Dendritic cell treated with granulocyte-macrophage colony-stimulating factor and Interleukin-4, amounts not matched to agents 40 ng/mL and 50 ng/mL, for 4 days (primary cell): ENCODE data around the gene ERLIN1.

Experiments used
- H3K27ac Mint-ChIP-seq: one replicate; pipeline ENCODE4 v1.8.0; 2022; ENCODE audit warnings: mild to moderate bottlenecking, mixed read lengths
- H3K27me3 Mint-ChIP-seq: one replicate; pipeline ENCODE4 v1.8.0; 2022; ENCODE audit warnings: mild to moderate bottlenecking, mixed read lengths
- H3K36me3 Mint-ChIP-seq: one replicate; pipeline ENCODE4 v1.8.0; 2022; ENCODE audit warnings: low read depth, mixed read lengths
- H3K4me1 Mint-ChIP-seq: one replicate; pipeline ENCODE4 v1.8.0; 2022; ENCODE audit warnings: low read depth, mixed read lengths
- H3K4me3 Mint-ChIP-seq: one replicate; pipeline ENCODE4 v1.8.0; 2022; ENCODE audit warnings: mild to moderate bottlenecking, moderate library complexity, mixed read lengths
- H3K9me3 Mint-ChIP-seq: one replicate; pipeline ENCODE4 v1.8.0; 2022; ENCODE audit warnings: mixed read lengths
- intact Hi-C: fragments of 100-400 bp; cut with micrococcal nuclease; formaldehyde crosslinking; loops from one replicate; pipeline ENCODE4 v1.15.0; 2022

ERLIN1 gene

DNA sequence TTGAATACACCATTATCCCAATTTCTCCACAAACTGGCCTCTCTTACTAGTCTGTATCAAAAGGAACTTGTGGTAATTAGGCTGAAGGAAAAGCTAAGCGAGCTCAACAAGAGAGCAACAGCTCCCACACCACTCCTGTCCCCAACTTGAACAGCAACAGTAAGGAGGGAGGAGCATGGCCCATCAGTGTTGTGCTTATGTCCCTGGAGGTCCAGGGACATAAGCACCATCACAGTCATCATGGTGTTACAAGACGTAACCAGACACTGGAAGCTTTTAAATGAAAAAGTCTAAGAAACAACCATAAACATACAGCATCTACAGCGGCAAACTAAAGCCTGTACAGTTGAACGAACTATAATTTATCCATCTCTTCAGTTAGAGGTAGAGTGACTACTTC, 989 bp downstream of the ERLIN1 start:
- Mint-ChIP-seq H3K27me3 (no peaks in the 10 kb centered on the region), H3K36me3 (peaks cover 49% of the 10 kb centered on the region), H3K4me3 (peak overlapping the region; percentile 90), H3K27ac (peak overlapping the region; percentile 96), H3K9me3 (no peaks in the 10 kb centered on the region), H3K4me1 (peaks cover 64% of the 10 kb centered on the region)
- intact Hi-C loops, result loop anchor here (10.0 kb wide), 1 partner anchor 730 kb away; the partner anchor contains the start of gene SLF2

DNA sequence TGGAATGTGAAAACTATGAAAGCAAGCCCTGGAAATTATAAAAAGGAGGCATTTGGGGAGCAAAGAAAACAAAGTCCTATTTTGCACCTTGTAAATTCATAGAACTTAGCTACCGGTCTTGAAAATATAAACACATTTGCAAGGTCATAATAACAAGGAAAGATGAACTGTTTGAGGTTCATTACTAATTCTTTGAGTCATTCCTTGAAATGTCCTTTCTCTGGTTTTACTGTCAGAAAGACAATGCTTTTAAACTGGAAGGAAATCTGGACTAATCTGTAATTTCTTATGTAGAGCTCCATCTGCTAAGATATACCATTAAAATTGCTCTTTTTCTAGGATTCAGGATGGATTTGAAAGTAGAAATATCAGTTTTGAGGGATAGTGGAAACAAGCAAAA, 1.4 kb downstream of the ERLIN1 start:
- Mint-ChIP-seq H3K36me3 (peaks cover 45% of the 10 kb centered on the region), H3K4me1 (peaks cover 65% of the 10 kb centered on the region), H3K4me3 (peak overlapping the region; percentile 90), H3K27ac (peak overlapping the region; percentile 96), H3K9me3 (no peaks in the 10 kb centered on the region), H3K27me3 (no peaks in the 10 kb centered on the region)
- intact Hi-C loops, result loop anchor here (10.0 kb wide), 1 partner anchor 730 kb away; the partner anchor contains the start of gene SLF2

DNA sequence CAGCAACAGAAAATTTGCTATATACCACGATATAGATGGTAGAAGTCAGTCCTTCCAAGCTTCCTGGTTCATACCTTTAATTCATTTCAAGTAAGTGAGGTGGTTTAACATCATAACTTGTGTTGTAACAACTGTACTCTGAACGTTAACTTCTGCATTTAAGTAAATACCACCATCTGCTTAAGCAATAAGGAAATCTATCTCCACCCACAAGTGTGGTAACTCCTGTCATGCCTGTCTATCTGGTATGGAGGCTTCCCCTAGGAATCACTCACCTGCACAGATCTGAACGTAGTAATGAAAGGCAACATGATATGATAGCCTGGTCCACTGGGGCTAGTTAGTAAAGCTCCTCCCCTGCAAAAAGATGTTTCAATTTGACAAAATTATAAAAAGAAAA, 2.3 kb downstream of the ERLIN1 start:
- intact Hi-C loops, result loop anchor here (10.0 kb wide), 1 partner anchor 731 kb away; the partner anchor contains the start of gene SLF2
- peaks cover 65% of the 10 kb centered on the region for H3K4me1 Mint-ChIP-seq
- H3K4me3 Mint-ChIP-seq, result peak overlapping the region; percentile 5
- peak overlapping the region; percentile 69 for H3K27ac Mint-ChIP-seq
- H3K36me3 Mint-ChIP-seq, result peaks cover 50% of the 10 kb centered on the region
- H3K9me3 Mint-ChIP-seq, result no peaks in the 10 kb centered on the region
- H3K27me3 Mint-ChIP-seq, result no peaks in the 10 kb centered on the region

DNA sequence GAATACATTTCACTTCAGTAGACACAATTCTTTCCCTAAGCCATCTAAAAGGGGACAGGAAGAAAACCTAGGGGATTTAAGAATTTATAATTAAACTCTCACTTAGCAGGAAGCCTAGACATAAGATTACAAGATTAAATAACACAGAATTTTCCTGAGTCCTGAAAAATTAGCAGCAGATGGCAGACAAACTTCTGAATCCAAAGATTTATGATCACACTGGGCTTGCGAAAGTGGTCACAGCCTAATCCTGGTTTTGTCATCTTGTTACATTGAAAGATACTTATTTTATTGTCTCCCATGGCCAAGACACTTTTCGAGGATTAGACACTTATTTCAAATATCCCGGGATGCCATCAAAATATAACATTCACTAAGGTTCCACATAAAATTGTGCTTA, 2.9 kb downstream of the ERLIN1 start:
- peaks cover 64% of the 10 kb centered on the region for H3K4me1 Mint-ChIP-seq
- peaks cover 55% of the 10 kb centered on the region for H3K36me3 Mint-ChIP-seq
- H3K27ac Mint-ChIP-seq, result peak overlapping the region; percentile 69
- H3K27me3 Mint-ChIP-seq, result no peaks in the 10 kb centered on the region
- intact Hi-C loops, result loop anchor here (10.0 kb wide), 1 partner anchor 732 kb away; the partner anchor contains the start of gene SLF2
- no peaks in the 10 kb centered on the region for H3K9me3 Mint-ChIP-seq
- H3K4me3 Mint-ChIP-seq, result no peak overlapping the region

DNA sequence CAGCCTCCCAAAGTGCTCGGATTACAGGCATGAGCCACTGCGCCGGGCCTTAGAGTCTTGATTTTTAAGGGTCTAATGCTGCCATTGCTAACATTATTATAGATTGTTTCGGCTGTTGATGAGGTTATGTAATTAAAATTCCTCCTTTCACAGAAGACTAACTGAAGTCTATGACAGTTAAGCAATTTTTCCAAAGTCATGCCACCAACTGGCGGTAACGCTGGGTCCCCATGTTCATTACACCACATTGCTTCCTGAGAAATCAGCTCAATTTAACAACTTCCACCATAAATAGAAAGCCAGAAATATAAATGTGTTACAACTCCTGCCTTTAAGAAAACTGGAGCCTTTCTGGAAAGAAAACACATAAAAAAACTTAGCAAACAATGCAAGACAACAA, 3.5 kb downstream of the ERLIN1 start:
- intact Hi-C loops, result loop anchor here (10.0 kb wide), 1 partner anchor 733 kb away; the partner anchor contains the start of gene SLF2
- no peaks in the 10 kb centered on the region for H3K9me3 Mint-ChIP-seq
- H3K27ac Mint-ChIP-seq, result peak overlapping the region; percentile 69
- peak overlapping the region; percentile 11 for H3K4me3 Mint-ChIP-seq
- no peaks in the 10 kb centered on the region for H3K27me3 Mint-ChIP-seq
- H3K36me3 Mint-ChIP-seq, result peaks cover 62% of the 10 kb centered on the region
- H3K4me1 Mint-ChIP-seq, result peaks cover 57% of the 10 kb centered on the region

DNA sequence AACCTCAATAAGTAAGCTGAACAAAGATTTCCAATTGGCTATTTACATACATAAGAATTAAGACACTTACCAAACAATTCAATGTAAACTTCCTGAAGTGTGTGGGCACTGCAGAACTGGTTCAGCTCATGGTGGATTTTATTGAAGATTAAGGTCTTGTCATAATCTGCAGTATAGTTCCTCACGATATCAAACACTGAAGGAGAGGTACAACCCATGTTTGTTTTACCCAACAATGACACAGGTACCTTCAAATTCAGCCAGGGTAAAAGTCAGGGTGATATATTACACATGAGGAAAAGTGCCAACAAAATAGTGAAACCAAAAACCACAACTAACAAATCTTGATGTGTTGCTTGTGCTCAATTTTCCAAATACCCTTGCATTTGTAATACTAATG, 10.0 kb downstream of the ERLIN1 start:
- no peak overlapping the region for H3K27ac Mint-ChIP-seq
- H3K27me3 Mint-ChIP-seq, result no peaks in the 10 kb centered on the region
- H3K36me3 Mint-ChIP-seq, result peaks cover 78% of the 10 kb centered on the region
- H3K4me3 Mint-ChIP-seq, result no peak overlapping the region
- intact Hi-C loops, result no loop called here
- H3K4me1 Mint-ChIP-seq, result peaks cover 11% of the 10 kb centered on the region
- no peaks in the 10 kb centered on the region for H3K9me3 Mint-ChIP-seq

DNA sequence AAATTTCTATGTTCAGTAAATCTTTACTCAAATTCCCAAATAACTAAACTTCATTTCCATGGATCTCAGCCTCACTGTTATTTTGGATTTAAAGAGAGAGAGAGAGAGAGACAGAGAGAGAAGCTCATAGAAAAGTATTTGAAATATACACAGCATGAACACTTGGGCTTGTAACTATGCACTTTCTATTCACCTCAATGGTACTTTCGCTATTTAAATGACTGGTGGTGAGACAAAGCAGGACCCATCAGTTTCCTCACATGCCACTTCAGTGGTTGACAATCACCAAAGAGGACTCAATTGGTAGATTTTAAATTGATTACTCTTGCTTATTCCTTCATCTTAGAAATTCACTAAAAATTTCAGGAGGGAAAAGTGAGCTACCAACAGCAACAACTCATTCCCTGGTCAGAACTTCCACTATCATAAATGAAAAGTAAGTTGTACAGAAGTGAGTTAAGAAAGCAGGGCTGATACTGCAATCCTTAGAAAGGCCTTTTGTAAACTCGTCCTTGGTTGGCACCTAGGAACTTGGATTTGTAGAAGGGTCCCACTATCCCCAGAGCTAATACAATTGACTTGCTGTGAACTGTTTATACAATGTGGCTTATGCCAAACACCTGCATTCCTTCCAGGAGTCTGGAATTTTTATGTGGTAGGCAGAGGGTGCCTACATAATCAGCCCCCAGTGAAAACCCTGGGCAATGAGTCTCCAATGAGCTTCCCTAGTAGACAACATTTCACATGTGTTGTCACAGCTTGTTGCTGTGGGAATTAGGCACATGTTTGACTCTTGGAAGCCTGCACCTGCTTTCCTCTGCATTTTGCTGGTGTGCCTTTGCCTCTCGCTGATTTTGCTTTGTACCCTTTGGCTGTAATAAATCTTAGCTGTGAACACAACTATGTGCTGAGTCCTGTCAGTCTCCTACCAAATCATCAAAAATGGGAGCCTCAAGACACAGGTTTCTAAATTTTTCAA, 10.8 kb downstream of the ERLIN1 start:
- Mint-ChIP-seq H3K9me3 (no peaks in the 10 kb centered on the region), H3K27ac (no peak overlapping the region), H3K36me3 (peaks cover 76% of the 10 kb centered on the region), H3K4me1 (peaks cover 7% of the 10 kb centered on the region), H3K27me3 (no peaks in the 10 kb centered on the region), H3K4me3 (no peak overlapping the region)
- intact Hi-C loops, result no loop called here

DNA sequence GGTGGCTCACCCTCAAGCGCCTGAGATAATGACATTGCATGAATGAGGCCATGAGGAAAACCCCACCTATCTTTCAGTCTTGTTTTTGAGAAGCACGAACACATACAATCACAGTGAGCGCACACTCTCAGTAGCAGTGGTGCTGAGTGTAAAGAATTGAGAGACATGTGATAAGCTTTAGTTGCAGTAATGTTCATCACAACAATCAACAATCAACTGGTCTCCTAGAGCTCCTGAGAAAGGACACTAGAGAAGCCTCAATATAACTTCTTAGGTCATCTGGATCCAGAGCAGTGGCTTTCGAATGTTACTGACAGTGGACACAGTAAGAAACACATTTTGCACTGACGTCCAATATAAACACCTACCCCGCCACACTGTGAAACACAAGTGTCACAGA, 12.8 kb downstream of the ERLIN1 start:
- peaks cover 9% of the 10 kb centered on the region for H3K4me1 Mint-ChIP-seq
- H3K27ac Mint-ChIP-seq, result no peak overlapping the region
- no peak overlapping the region for H3K4me3 Mint-ChIP-seq

DNA sequence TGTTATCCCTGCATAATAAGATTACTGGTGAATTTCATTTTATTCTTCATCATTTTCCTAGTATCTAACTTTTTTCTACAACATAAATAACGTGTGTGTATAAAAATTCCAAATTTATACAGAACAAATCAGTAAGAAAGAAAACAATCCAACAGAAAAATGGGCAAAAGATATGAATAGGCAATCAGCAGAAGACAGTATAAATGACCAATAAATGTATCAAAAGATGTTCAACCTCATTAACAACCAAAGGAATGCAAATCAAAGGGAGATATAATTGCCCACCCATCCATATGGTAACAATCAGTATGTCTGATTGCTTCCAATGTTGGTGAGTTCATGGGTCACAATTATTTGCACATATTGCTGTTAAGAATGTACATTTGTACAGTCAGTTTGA, 13.5 kb downstream of the ERLIN1 start:
- H3K4me1 Mint-ChIP-seq, result peaks cover 12% of the 10 kb centered on the region
- H3K27me3 Mint-ChIP-seq, result no peaks in the 10 kb centered on the region
- H3K4me3 Mint-ChIP-seq, result no peak overlapping the region
- no peak overlapping the region for H3K27ac Mint-ChIP-seq
- H3K36me3 Mint-ChIP-seq, result peaks cover 62% of the 10 kb centered on the region
- H3K9me3 Mint-ChIP-seq, result no peaks in the 10 kb centered on the region
- intact Hi-C loops, result no loop called here

More for the DNA sequence above, 12.8 kb downstream of the ERLIN1 start:
- H3K36me3 Mint-ChIP-seq, result peaks cover 65% of the 10 kb centered on the region
- H3K27me3 Mint-ChIP-seq, result no peaks in the 10 kb centered on the region
- H3K9me3 Mint-ChIP-seq, result no peaks in the 10 kb centered on the region
- intact Hi-C loops, result no loop called here

DNA sequence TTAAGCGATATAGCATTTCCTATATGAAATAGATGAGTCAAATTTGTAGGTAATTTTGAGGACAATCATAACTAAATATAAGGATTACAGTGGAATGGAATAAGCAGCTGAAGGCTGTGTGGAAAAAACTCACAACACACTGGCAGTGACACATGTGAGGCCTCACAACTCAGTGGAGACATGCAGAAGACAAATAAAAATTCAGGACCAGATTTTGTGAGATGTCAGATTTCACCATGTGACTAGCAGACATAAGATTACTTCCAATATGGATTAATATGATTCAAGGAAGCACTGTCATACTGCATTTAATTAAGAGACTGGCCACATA, 17.6 kb downstream of the ERLIN1 start:
- Mint-ChIP-seq H3K9me3 (no peaks in the 10 kb centered on the region), H3K4me3 (no peak overlapping the region), H3K36me3 (peaks cover 58% of the 10 kb centered on the region), H3K27ac (peak overlapping the region; percentile 17), H3K27me3 (no peaks in the 10 kb centered on the region), H3K4me1 (peaks cover 16% of the 10 kb centered on the region)
- intact Hi-C loops, result no loop called here

DNA sequence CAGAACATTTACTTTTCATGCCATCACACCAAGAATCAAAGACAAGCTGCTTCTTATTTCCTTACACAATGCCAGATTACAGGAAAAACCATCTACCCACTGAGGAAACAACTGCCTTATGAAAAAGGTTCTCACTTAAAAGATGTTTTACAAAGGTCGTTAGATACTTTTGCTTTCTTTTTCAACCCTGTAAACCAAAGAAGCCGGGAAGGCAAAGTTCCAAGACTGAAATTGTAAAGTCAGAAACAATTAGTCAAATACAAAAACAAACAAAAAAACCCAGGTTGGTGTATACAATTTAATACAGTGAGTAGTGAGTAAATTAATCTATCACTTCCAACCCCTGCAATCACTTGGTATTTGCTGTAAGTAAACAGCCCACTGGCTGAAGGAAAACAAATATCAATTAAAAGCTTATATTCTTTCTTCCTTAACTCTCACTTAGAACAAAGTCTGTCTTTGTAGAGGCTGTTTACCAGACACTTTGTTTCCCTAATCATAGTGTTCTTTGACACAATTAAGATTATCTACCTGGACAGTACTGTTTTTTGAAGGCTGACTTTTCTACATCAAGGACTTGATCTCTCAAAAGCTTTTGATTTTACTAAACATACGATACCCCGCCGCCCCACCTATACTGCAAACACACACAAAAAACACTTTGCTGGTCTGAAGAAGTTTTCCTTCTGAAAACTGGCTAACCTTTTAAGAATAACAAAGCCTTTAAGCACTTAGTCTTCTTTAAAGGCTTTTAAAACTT, 18.1 kb downstream of the ERLIN1 start:
- Mint-ChIP-seq H3K27me3 (no peaks in the 10 kb centered on the region), H3K36me3 (peaks cover 58% of the 10 kb centered on the region), H3K4me3 (no peak overlapping the region), H3K4me1 (peaks cover 16% of the 10 kb centered on the region), H3K9me3 (no peaks in the 10 kb centered on the region), H3K27ac (peak overlapping the region; percentile 17)
- intact Hi-C loops, result no loop called here

DNA sequence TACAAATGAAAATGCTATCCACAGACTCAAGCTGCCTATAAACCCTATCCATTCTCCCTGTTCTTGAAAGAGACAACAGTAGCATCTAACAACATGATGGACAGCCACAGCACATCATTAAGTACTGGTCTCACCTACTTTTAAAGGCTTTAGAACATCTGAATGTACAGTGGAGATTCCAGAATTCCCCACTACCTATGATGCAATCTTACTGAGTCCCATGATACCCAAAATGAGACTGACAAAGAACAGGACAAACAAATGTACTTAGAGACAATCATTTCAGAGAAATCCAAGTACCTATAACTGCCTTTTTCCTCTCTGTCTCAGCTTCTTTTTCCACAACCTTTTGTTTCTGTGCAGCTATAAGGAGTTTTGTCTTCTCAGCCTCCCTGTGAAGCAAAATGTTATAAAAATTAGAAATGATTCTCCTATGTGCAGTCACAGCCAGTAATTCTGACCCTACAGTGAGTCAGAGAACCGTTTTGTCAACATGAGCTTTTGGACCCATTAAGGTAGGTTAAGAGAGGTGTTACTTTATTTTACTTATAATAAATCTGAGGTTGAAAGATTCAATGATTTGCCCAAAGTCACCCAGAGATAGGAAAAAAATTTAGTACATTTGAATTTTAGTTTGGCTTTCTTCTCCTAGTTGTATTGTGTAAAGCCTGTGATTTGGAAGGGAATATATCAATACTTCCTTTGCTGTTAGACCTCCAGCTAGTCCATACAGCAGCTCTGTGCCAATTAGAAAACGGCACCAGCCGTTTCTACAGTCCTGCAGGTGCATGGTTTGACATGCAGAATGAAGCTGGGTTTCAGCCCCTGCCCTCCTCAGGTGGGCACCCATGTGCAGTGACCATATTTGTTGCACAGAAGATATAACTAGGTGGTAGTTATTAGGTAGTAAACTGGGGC, 21.9 kb downstream of the ERLIN1 start:
- no peak overlapping the region for H3K4me3 Mint-ChIP-seq
- H3K27ac Mint-ChIP-seq, result no peak overlapping the region
- peaks cover 63% of the 10 kb centered on the region for H3K36me3 Mint-ChIP-seq
- H3K4me1 Mint-ChIP-seq, result peaks cover 12% of the 10 kb centered on the region
- no peaks in the 10 kb centered on the region for H3K27me3 Mint-ChIP-seq
- no peaks in the 10 kb centered on the region for H3K9me3 Mint-ChIP-seq
- intact Hi-C loops, result no loop called here

DNA sequence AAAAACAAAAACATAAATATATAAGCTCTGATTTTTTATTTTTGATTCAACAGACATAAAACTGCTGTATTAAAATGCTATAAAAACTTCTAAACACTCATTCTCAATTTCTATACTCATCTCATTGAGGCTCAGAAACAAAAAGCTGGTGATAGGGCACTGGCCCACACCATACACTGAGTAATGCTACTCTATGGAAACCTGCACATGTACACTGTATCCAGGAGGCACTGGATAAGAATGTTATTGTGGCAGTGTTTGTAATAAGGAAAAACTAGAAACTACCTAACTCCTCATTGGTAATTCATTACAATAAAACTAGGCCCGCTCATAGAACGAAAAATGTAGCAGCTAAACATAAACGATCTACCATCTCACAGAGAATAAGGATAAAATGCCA, 23.1 kb downstream of the ERLIN1 start:
- H3K36me3 Mint-ChIP-seq, result peaks cover 74% of the 10 kb centered on the region
- H3K27ac Mint-ChIP-seq, result no peak overlapping the region
- H3K27me3 Mint-ChIP-seq, result no peaks in the 10 kb centered on the region
- no peaks in the 10 kb centered on the region for H3K9me3 Mint-ChIP-seq
- intact Hi-C loops, result no loop called here
- H3K4me3 Mint-ChIP-seq, result no peak overlapping the region
- peaks cover 19% of the 10 kb centered on the region for H3K4me1 Mint-ChIP-seq
